HG03442 (cell line): ENCODE measurements around the gene KLK7.

Source experiments
- ATAC-seq: cut with Tn5 transposase; IDR thresholded peaks from one replicate; pipeline ENCODE4 v1.9.1; 2021; ENCODE audit warnings: mild to moderate bottlenecking, moderate library complexity; ENCODE audit not compliant: unreplicated experiment

KLK7 gene

GRCh38 chr19:50983625-50984292 lies at the start of gene KLK7:
Gene KLK7 (minus strand): TSS chr19:50983917. CDS start chr19:50982399, 1,518 bp downstream.
- ATAC-seq, result no peak

GRCh38 chr19:51031880-51032225 lies 48.1 kb upstream of the KLK7 start:
- ATAC-seq, result no peak

GRCh38 chr19:51031220-51031879 lies 47.6 kb upstream of the KLK7 start:
- no peak for ATAC-seq

GRCh38 chr19:51030631-51031030 lies 46.9 kb upstream of the KLK7 start:
- ATAC-seq, result no peak

GRCh38 chr19:51029718-51030117 lies 46.0 kb upstream of the KLK7 start:
- no peak for ATAC-seq

- no peak for ATAC-seq
Observed at GRCh38 chr19:51027873-51028272, 44.2 kb upstream of the KLK7 start.

GRCh38 chr19:51027126-51027806 lies 43.5 kb upstream of the KLK7 start:
- ATAC-seq, result no peak

GRCh38 chr19:51026554-51026831 lies 42.8 kb upstream of the KLK7 start, which contains the start of gene KLK11:
Gene KLK11 (minus strand): TSS chr19:51026616. CDS start chr19:51025631, 985 bp downstream.
- ATAC-seq, result no peak

- ATAC-seq, result no peak
Observed at GRCh38 chr19:51025809-51026553, 42.3 kb upstream of the KLK7 start.

GRCh38 chr19:51025401-51025800 lies 41.7 kb upstream of the KLK7 start:
- no peak for ATAC-seq

GRCh38 chr19:51024924-51025323 lies 41.2 kb upstream of the KLK7 start:
- ATAC-seq, result no peak

GRCh38 chr19:51023946-51024345 lies 40.2 kb upstream of the KLK7 start:
- no peak for ATAC-seq

- no peak for ATAC-seq
Observed at GRCh38 chr19:51022526-51022925, 38.8 kb upstream of the KLK7 start.

- no peak for ATAC-seq
Observed at GRCh38 chr19:51020988-51021651, 37.4 kb upstream of the KLK7 start.

GRCh38 chr19:51019544-51019925 lies 35.8 kb upstream of the KLK7 start, which contains the start of gene KLK10:
Gene KLK10 (minus strand): TSS chr19:51019709. CDS start chr19:51019130, 579 bp downstream.
- ATAC-seq, result no peak

- no peak for ATAC-seq
Observed at GRCh38 chr19:51018745-51019543, 35.2 kb upstream of the KLK7 start.

- ATAC-seq, result no peak
Observed at GRCh38 chr19:51016798-51017683, 33.3 kb upstream of the KLK7 start.

- no peak for ATAC-seq
Observed at GRCh38 chr19:51015691-51016267, 32.1 kb upstream of the KLK7 start.

- no peak for ATAC-seq
Observed at GRCh38 chr19:51014242-51014641, 30.5 kb upstream of the KLK7 start.
